ENCODE data around the gene NTM.

Gene NTM

DNA sequence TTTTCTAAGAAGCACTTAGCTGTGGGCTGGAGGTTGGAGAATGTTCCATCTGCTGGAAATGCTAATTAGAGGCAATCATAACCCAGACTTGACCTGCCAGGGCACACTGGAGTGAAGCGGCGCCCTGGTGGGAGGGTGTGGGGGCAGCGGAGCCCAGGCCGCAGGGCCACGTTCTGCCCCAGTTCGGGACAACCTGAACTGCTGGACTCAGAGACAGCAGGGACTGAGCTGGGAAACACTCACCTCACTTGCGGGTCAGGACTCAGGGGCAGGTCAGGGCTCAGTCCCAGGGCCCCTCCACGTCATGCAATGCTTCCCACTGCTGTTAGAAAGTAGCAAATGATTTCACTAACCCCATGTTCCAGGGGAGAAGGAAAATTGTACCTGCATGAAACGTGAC, 316.4 kb downstream of the NTM start:
- no peak for DNase-seq (ENCODE audit: low read depth in 2 of 2)

DNA sequence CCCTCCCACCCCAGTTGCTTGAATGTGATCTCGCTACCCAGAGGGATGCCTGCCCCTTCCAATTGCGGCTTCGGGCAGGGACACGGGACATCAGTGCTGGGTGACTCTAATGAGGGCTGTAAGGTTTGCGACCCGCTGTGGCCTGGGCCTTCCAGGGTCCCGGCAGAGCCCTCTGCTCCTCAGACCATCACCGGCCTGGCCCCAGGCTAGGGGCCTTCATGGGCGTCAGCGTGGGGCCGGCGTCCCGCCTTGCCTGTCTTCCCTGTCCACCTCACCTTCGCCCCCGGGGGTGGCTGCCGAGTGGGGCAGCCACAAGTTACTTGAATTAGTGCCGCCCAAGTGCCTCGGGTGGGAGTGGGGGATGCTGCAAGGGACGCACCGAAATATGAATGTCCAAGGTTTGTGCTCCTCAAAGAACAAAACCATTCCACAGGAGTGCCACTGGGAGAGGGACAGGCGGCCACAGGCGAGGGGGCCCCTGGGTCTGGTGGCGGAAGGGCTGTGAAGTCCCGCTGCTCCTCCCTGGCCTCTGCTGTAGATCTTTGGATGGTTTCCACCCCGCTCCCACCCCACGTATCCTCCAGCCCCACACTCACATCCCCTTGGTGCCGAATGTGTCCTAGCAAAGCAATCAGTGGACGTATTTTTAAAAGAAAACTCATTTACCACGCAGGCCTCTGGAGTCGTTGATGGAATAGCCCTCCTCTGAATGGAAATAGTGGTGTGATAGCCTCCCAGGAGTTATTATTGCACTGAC, 317.1 kb downstream of the NTM start:
- no peak for DNase-seq (ENCODE audit: low read depth in 2 of 2)

DNA sequence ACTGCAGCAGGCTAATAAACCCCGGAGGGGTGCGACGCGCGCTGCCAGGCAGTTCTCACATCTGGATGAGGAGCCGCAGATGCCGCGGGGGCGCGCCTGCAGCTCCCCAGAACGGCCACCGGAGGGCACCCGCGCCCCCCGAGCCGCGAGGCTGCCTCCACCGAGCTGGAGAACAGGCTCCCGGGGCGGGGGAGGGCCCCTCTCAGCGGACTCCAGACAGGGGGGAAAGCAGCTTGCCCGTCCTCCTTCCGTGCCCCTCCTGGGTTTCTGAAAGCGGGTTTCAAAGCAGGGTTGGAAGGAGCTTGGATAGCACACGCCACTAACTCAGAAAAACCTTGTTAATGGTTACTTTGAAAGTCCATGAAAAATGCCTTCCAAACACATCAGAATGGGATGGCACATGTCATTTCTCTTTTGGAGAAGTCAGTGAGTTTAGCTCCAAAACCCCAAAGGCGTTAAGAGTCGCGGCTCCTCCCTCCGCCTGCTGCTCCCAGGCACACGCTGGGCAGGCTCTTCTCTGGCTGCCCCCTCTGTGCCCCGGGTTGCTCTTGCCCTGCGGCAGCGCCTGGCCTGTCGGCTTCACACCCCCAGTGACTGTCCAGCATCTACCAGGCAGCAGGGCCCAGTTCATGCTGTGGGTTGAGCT, 317.8 kb downstream of the NTM start:
- peak; percentile 9 to 32 for DNase-seq (ENCODE audit: low read depth in 2 of 2)

DNA sequence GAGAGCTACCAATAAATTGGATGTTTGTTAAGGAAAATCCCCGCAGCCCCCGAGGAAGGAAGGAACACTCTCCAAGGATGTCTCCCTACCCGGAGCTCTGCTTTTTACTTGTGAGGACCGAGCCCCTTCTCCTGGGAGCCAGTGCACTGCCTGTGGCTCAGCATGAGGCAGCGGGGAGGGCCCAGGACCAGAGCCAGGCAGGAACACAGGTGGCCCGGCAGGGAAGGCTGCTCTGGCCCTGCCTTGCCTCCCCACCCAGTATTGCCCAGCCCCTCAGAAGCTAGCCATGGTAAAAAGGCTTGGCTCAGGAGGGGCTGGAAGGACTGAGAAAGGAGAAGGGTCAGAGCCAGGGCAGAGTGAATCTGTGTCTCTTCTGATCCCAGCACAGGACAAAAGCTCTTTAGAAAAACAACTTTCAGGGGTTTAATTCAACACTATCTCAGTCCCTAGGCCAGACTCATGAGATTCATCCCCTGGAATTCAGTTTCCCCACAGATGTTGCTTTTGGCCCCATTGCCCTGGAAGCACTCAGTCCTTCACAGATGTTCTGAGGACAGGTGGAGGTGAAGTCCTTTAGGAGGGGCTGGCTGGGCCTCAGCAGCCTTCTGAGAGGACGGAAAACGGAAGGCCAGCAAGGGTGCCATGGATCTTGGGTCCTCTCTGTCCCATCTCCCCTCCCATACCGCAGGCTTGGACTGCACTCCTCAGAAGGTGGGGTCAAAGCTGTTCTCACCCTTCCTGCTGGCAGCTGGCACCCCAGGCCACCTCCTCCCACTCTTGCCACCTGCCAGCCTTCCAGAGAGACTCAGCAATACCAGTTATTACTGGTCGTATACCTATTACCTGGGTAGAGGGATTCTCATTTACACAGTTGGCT, 318.9 kb downstream of the NTM start:
- no peak for DNase-seq (ENCODE audit: low read depth in 2 of 2)

- DNase-seq (ENCODE audit: low read depth in 2 of 2) = no peak
Measured at GRCh38 chr11:131690362-131690761, 319.9 kb downstream of the NTM start.

- no peak for DNase-seq (ENCODE audit: low read depth in 2 of 2)
Measured at GRCh38 chr11:131690776-131691175, 320.4 kb downstream of the NTM start.

DNA sequence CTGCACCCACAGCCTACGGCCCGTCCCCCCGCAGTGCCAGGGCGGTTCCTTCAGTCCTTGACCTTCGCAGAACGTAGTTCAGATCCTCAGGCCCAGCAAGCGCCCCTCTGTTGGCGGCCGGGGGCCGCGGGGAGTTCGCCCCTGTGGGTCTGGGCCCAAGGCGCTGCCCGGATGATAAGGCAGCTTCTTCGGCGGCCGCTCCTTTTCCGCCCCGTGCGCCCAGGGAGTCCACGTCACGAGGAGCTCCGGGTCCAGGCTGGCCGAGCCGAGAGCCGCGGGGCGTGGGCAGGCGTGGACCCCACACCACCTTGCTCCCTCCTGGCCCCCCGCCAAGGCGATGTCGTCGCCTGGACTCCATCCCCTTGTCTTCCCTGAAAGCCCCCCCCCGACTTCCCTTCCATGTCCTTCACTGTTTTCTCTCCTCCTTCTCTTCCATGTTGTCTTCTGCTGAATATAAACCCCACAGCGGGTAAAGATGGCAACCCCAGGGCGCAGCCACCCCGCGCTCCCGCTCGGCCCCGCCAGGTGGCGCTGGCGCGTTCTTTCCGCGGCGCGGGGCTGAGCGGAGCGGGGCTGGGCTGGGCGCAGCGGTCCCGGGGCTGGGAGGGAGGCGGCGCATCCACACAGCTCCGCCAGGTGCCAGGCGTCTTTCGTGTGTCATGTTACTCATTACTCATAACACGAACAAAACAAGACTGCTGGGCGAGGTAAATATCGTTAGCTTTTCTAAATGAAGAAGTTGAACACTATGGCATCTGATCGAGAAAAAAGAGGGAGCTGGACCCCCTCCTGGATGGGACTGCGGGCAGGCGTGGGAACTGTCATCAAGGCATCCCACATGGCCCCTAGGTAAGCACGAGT, 321.0 kb downstream of the NTM start:
- peak; percentile 11 to 35 for DNase-seq (ENCODE audit: low read depth in 2 of 2)

GRCh38 chr11:131692151-131692550, 321.7 kb downstream of the NTM start:
- no peak for DNase-seq (ENCODE audit: low read depth in 2 of 2)

GRCh38 chr11:131692961-131693360, 322.5 kb downstream of the NTM start:
- no peak for DNase-seq (ENCODE audit: low read depth in 2 of 2)

DNA sequence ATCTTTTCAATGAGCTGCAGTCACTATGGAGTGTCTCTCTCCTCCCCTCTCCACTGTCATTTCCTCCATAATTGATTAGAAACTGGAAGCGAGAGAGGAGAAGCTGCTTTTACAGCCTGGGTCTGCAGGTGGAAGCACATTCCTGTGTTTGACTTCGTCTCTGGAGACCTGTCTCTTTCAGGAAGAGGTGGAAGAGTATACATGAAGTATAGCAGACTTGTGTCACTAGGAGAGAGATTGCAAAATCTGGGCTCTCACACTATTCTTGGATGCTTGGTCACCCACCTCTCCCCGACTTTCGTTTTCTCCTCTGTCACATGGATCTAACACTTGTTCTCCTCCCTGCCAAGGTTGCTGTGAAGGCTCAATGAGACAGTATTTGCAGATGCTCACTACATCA, 323.3 kb downstream of the NTM start:
- DNase-seq (ENCODE audit: low read depth in 2 of 2) = no peak

GRCh38 chr11:131694526-131695424, 324.4 kb downstream of the NTM start:
- peak; percentile 55 to 68 for DNase-seq (ENCODE audit: low read depth in 2 of 2)

- DNase-seq (ENCODE audit: low read depth in 2 of 2) = no peak
Measured at GRCh38 chr11:131695889-131696429, 325.5 kb downstream of the NTM start.

- DNase-seq (ENCODE audit: low read depth in 2 of 2) = no peak
Measured at GRCh38 chr11:131696690-131697089, 326.3 kb downstream of the NTM start.

GRCh38 chr11:131703311-131703710, 332.9 kb downstream of the NTM start:
- no peak for DNase-seq (ENCODE audit: low read depth in 2 of 2)

GRCh38 chr11:131704682-131705081, 334.3 kb downstream of the NTM start:
- no peak for DNase-seq (ENCODE audit: low read depth in 2 of 2)

GRCh38 chr11:131710511-131710910, 340.1 kb downstream of the NTM start:
- DNase-seq (ENCODE audit: low read depth in 2 of 2) = no peak

GRCh38 chr11:131712897-131713296, 342.5 kb downstream of the NTM start:
- no peak for DNase-seq (ENCODE audit: low read depth in 2 of 2)

DNA sequence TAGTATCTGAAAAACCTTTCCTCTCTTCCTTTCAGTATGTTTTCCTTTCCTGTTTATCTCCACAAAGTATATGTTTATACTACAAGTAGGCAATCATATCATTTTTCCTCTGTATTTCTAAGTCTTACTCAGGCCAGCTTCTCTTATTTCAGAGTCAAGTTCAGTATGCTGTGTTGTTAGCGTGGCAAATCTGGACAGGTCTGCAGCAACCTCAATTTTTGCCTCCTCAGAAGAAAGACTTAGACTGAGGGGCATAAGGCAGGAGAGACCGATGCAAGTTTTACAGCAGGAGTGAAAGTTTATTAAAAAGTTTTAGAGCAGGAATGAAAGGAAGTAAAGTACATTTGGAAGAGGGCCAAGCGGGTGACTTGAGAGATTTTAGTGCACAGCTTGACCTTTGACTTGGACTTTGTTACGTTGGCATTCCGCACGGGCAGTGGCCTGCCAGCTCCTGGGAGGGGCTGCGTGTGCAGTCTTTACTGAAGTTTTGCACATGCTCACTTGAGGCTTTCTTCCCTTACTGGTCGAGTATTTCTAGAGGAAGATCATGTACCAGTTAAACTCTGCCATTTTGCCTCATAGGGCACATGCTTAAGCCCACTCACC, 343.2 kb downstream of the NTM start:
- no peak for DNase-seq (ENCODE audit: low read depth in 2 of 2)

GRCh38 chr11:131717616-131718015, 347.2 kb downstream of the NTM start:
- no peak for DNase-seq (ENCODE audit: low read depth in 2 of 2)

GRCh38 chr11:131723088-131723487, 352.7 kb downstream of the NTM start:
- DNase-seq (ENCODE audit: low read depth in 2 of 2) = no peak
